Fibroblast of pulmonary artery (primary cell): ENCODE results near the gene UBE4B.
A peak's percentile ranks its signal among the peaks of the same experiment; 100 is the strongest.

Experiments
- DNase-seq: peaks from one replicate; pipeline ENCODE4 v3.0.0-alpha.2; 2010; ENCODE audit warnings: low read depth
- H3K4me3 ChIP-seq: replicated peaks from 2 replicates; pipeline ENCODE4 v1.5.1; 2011; ENCODE audit warnings: low read depth, mild to moderate bottlenecking, control low read depth, low read length, moderate library complexity
- TF ChIP-seq, protein P1 (sequence below): IDR thresholded peaks from 2 replicates; pipeline ENCODE4 v1.5.1; 2011; ENCODE audit warnings: mild to moderate bottlenecking, control low read depth, low read length, inconsistent platforms; ENCODE audit errors: missing control alignments

The UBE4B gene

DNA sequence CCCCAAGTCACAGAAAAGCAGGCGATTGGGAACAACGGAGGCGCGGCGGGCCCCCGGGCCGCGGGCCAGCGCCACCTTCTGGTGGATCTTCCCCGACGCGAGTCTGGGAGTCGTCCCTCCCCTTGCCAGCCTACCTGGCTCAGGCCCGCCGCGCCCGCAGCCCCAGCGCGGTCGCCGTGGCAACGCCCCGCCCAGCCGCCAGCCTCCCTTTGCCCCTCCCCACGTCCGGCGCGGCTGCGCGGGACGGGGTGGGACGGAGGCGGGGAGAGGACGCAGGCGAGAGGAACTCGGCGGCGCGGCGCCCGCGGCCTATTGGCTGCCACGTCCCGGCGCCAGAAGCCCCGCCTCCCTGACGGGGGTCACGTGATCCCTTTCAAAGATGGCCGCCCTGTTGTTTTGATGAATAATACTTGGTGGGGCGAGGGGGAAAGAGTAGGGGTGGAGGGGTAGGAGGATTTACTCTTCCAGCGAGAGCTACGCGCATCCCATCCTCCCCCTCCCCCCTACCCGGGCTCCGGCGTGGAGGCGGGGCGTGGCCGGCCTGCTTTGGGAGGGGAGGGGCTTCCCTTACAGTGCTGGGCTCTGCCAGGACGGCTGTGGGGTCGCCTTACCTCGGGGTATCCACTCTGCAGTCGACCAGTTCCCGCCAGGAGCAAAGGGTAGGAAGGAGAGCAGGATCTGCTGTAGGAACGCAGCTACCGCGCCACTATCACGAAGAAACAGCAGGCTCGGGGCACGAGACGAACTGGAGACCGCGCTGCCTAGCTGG is at the start of gene UBE4B:
Gene UBE4B, plus strand, starts transcription at position 369 of the 769 bp plus-strand sequence. CDS start 713 bp downstream, outside the sequence.
- TF ChIP-seq, protein P1, sequence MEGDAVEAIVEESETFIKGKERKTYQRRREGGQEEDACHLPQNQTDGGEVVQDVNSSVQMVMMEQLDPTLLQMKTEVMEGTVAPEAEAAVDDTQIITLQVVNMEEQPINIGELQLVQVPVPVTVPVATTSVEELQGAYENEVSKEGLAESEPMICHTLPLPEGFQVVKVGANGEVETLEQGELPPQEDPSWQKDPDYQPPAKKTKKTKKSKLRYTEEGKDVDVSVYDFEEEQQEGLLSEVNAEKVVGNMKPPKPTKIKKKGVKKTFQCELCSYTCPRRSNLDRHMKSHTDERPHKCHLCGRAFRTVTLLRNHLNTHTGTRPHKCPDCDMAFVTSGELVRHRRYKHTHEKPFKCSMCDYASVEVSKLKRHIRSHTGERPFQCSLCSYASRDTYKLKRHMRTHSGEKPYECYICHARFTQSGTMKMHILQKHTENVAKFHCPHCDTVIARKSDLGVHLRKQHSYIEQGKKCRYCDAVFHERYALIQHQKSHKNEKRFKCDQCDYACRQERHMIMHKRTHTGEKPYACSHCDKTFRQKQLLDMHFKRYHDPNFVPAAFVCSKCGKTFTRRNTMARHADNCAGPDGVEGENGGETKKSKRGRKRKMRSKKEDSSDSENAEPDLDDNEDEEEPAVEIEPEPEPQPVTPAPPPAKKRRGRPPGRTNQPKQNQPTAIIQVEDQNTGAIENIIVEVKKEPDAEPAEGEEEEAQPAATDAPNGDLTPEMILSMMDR = peak; percentile 59
- peak within 1 kb of the TSS; percentile 98 for H3K4me3 ChIP-seq
- DNase-seq = peak; percentile 98

DNA sequence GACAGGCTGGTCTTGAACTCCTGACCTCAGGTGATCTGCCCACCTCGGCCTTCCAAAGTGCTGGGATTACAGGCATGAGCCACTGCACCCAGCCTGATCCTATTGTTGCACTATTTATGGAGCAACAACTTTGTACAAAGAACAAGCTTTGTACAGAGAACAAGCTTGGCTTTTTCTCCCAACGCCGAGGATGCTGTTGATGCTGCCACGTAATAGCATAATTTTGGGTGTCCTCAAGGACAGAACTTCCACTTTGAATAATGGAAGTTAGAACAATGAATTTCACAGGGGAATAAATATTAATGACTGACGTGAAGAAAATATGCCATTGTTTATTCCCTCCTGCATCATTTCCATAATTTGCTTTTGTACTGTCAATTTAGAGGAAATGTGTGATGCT is 48.5 kb upstream of the UBE4B start:
- DNase-seq = no peak
- TF ChIP-seq, protein P1 = no peak
- H3K4me3 ChIP-seq = no peak overlapping the region

DNA sequence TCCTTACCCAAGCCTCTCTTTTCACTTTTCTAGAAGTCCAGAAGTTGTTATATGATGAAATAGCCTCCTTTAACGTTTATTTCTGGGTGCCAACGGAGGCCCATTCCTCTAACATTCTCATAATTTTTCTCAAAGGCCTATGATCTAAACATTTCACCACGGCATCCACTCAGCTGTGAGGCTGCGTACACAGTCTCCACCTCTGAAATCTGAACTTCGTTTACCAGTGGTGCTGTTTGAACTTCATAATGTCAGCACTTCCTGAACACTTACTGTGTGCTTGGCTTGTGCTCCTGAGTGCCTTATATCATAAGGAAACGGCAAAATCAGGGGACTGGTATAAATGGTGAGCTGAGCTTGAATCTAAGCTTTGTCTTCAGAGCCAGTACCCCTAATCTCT is 47.8 kb upstream of the UBE4B start:
- no peak for DNase-seq
- TF ChIP-seq, protein P1 = no peak
- no peak overlapping the region for H3K4me3 ChIP-seq

DNA sequence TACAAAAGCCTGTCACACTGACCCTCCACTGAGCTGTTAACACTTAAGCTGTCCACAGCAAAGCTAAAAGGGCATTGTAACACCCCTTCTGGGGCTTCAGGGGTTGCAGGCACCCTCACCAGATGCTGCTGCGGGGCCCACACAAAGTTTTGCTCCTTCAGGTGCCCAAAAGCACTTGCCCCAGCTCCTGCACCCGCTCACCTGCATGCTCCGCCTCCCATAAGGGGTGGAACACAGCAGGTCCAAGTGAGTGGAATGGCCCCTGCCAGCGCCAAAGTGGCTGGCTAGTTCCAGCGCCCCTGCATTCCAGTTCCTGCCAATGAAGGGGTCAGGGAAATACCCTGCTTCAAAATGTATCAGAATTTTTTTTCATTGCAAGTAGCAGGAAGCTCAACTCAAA is 43.0 kb upstream of the UBE4B start:
- H3K4me3 ChIP-seq = no peak overlapping the region
- TF ChIP-seq, protein P1 = no peak
- DNase-seq = no peak

DNA sequence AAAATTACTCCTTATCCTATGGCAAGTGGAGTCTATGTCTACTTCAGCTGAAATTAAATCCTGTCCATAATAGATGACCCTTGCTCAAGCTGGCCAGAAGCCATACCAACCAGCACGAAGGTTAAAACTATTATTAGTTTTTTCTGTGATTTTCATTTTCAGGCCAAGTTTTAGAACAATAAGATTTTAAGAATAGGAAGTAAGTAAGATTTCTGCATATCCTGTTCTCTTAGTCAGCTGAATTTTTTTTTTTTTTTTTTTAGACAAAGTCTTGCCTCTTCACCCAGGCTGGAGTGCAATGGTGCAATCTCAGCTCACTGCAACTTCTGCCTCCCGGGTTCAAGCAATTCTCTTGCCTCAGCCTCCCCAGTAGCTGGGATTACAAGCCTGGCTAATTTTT is 41.8 kb upstream of the UBE4B start:
- no peak overlapping the region for H3K4me3 ChIP-seq
- TF ChIP-seq, protein P1 = no peak
- DNase-seq = peak; percentile 88

DNA sequence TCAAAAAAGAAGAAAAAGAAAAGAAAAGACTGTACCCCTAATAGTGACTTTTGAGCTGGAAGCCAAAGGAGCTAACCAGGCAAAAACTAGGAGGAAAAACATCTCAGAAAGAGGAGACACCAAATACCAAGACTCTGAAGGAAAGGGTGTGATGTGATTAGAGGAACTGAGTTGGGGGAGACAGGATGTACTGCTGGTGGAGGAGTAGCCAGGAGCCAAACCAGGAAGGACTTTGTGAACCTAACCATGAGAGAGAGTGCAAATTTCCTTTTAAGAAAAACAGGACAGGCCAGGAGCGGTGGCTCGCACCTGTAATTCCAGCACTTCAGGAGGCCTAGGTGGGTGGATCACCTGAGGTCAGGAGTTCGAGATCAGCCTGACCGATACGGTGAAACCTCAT is 39.8 kb upstream of the UBE4B start:
- no peak overlapping the region for H3K4me3 ChIP-seq
- TF ChIP-seq, protein P1 = no peak
- no peak for DNase-seq
